Thymus (tissue), 11 donors: Measurements from ENCODE around the gene TMEM266. TPM values are rescaled to one million over a fixed set of nuclear protein-coding genes. Genes with fewer than 3 reads are reported as not detected.

Source experiments
- DNase-seq, 9 donors: peaks; one replicate each; pipeline ENCODE4 v3.0.0-alpha.2; 2013; ENCODE audit warnings: low spot score in 9 of 9, low read depth in 6 of 9, missing footprints in 1 of 9
- H3K27ac ChIP-seq, 2 donors: one replicate each; pipeline ENCODE4 v1.5.1; 2013; ENCODE audit warnings: control low read depth in 1 of 2, low read depth in 1 of 2, low read length in 1 of 2, mild to moderate bottlenecking in 1 of 2, moderate library complexity in 1 of 2
- H3K27me3 ChIP-seq, 2 donors: one replicate each; pipeline ENCODE4 v1.5.1; 2013; ENCODE audit warnings: low read length in 1 of 2; ENCODE audit not compliant: control insufficient read depth in 2 of 2, insufficient read depth in 1 of 2
- H3K36me3 ChIP-seq, 2 donors: one replicate each; pipeline ENCODE4 v1.5.1; 2013; ENCODE audit warnings: low read length in 1 of 2, mild to moderate bottlenecking in 1 of 2, moderate library complexity in 1 of 2; ENCODE audit not compliant: control insufficient read depth in 2 of 2, insufficient read depth in 2 of 2
- H3K4me1 ChIP-seq, 2 donors: one replicate each; pipeline ENCODE4 v1.5.1; 2013; ENCODE audit warnings: low read length in 2 of 2; ENCODE audit not compliant: control insufficient read depth in 2 of 2, insufficient read depth in 2 of 2
- H3K4me3 ChIP-seq, 2 donors: one replicate each; pipeline ENCODE4 v1.5.1; 2013; ENCODE audit warnings: low read length in 2 of 2, control low read depth in 1 of 2, mild to moderate bottlenecking in 1 of 2
- H3K9me3 ChIP-seq, 2 donors: one replicate each; pipeline ENCODE4 v1.5.1; 2013; ENCODE audit warnings: low read length in 1 of 2, mild to moderate bottlenecking in 1 of 2; ENCODE audit not compliant: control insufficient read depth in 2 of 2, insufficient read depth in 1 of 2
- WGBS: extraction: QIAGEN DNeasy Blood & Tissue Kit; methylation state at CpG from one replicate; pipeline ENCODE4 v1.1.7; 2013; 5-methylcytosine and 5-hydroxymethylcytosine counted together
- polyA plus RNA-seq: library from polyadenylated mRNA; stranded (reverse); fragments of 200-250 nt; gene quantifications from one replicate; pipeline ENCODE4 v1.2.3, GENCODE V29; 2013
- total RNA-seq: library from RNA; stranded (reverse); fragments of 120-200 nt; gene quantifications from one replicate; pipeline ENCODE4 v1.2.4, GENCODE V29; 2013
- donor health status: healthy.

TMEM266 gene
- total and polyA plus RNA-seq, 2 donors: 1.2 TPM

GRCh38 chr15:76062286-76062685 is 2.5 kb downstream of the TMEM266 start:
- H3K9me3 ChIP-seq: no peaks in the 10 kb centered on the region
- no peak for DNase-seq
- peaks cover 49 to 68% of the 10 kb centered on the region in 2 donors for H3K27me3 ChIP-seq
- 82% methylated on average over 3 of the region's 3 CpGs for WGBS
- peak overlapping the region in 1 of 2 donors; percentile 26 for H3K27ac ChIP-seq
- no peak overlapping the region for H3K4me3 ChIP-seq
- peaks cover 7 to 12% of the 10 kb centered on the region in 2 donors for H3K4me1 ChIP-seq
- H3K36me3 ChIP-seq: no peaks in the 10 kb centered on the region

GRCh38 chr15:76064375-76064774 is 4.6 kb downstream of the TMEM266 start:
- 93% methylated on average over 3 of the region's 3 CpGs for WGBS

GRCh38 chr15:76065245-76065644 is 5.5 kb downstream of the TMEM266 start:
- Histone ChIP-seq H3K27me3 (peaks cover 24 to 46% of the 10 kb centered on the region in 2 donors), H3K27ac (no peak overlapping the region), H3K9me3 (no peaks in the 10 kb centered on the region), H3K4me1 (peaks cover under 1% of the 10 kb centered on the region in 2 donors), H3K4me3 (no peak overlapping the region), H3K36me3 (no peaks in the 10 kb centered on the region)
- peak in 1 of 9 donors; percentile 47 for DNase-seq
- 7% methylated on average over 6 of the region's 6 CpGs for WGBS

More at GRCh38 chr15:76064375-76064774, 4.6 kb downstream of the TMEM266 start:
- H3K27ac ChIP-seq: no peak overlapping the region
- no peaks in the 10 kb centered on the region for H3K9me3 ChIP-seq
- H3K27me3 ChIP-seq: peaks cover 33 to 52% of the 10 kb centered on the region in 2 donors
- no peak for DNase-seq
- H3K4me1 ChIP-seq: peaks cover 5% of the 10 kb centered on the region in 2 donors
- H3K4me3 ChIP-seq: no peak overlapping the region
- H3K36me3 ChIP-seq: no peaks in the 10 kb centered on the region

- no peak overlapping the region for H3K4me3 ChIP-seq
- peaks cover 20 to 40% of the 10 kb centered on the region in 2 donors for H3K27me3 ChIP-seq
- H3K9me3 ChIP-seq: no peaks in the 10 kb centered on the region
- H3K4me1 ChIP-seq: no peaks in the 10 kb centered on the region
- H3K27ac ChIP-seq: no peak overlapping the region
- no peak for DNase-seq
- H3K36me3 ChIP-seq: no peaks in the 10 kb centered on the region
- WGBS: 81% methylated on average over 5 of the region's 5 CpGs
Measured at GRCh38 chr15:76065793-76066192, 6.0 kb downstream of the TMEM266 start.

- Histone ChIP-seq H3K9me3 (no peaks in the 10 kb centered on the region), H3K27me3 (peaks cover 3 to 6% of the 10 kb centered on the region in 2 donors), H3K4me3 (no peak overlapping the region), H3K36me3 (no peaks in the 10 kb centered on the region), H3K27ac (no peak overlapping the region), H3K4me1 (no peaks in the 10 kb centered on the region)
- no peak for DNase-seq
Measured at GRCh38 chr15:76070192-76070591, 10.4 kb downstream of the TMEM266 start.

- Histone ChIP-seq H3K36me3 (no peaks in the 10 kb centered on the region), H3K4me3 (no peak overlapping the region), H3K4me1 (no peaks in the 10 kb centered on the region), H3K27me3 (no peaks in the 10 kb centered on the region), H3K27ac (no peak overlapping the region), H3K9me3 (no peaks in the 10 kb centered on the region)
- DNase-seq: no peak
- WGBS: 92% methylated on average over 4 of the region's 4 CpGs
Measured at GRCh38 chr15:76070921-76071635, 11.3 kb downstream of the TMEM266 start.

GRCh38 chr15:76071806-76072205 is 12.0 kb downstream of the TMEM266 start:
- WGBS: 94% methylated on average over 7 of the region's 7 CpGs
- H3K4me1 ChIP-seq: no peaks in the 10 kb centered on the region
- no peak overlapping the region for H3K27ac ChIP-seq
- H3K36me3 ChIP-seq: no peaks in the 10 kb centered on the region
- H3K4me3 ChIP-seq: no peak overlapping the region
- H3K27me3 ChIP-seq: no peaks in the 10 kb centered on the region
- DNase-seq: no peak
- no peaks in the 10 kb centered on the region for H3K9me3 ChIP-seq

- H3K4me1 ChIP-seq: no peaks in the 10 kb centered on the region
- no peaks in the 10 kb centered on the region for H3K36me3 ChIP-seq
- H3K27me3 ChIP-seq: no peaks in the 10 kb centered on the region
- no peak overlapping the region for H3K27ac ChIP-seq
- no peak for DNase-seq
- no peaks in the 10 kb centered on the region for H3K9me3 ChIP-seq
- no peak overlapping the region for H3K4me3 ChIP-seq
- WGBS: 89% methylated on average over 2 of the region's 2 CpGs
Measured at GRCh38 chr15:76073554-76073953, 13.8 kb downstream of the TMEM266 start.

GRCh38 chr15:76075046-76075445 is 15.3 kb downstream of the TMEM266 start:
- no peak for DNase-seq
- Histone ChIP-seq H3K4me3 (no peak overlapping the region), H3K27me3 (no peaks in the 10 kb centered on the region), H3K36me3 (no peaks in the 10 kb centered on the region), H3K9me3 (no peaks in the 10 kb centered on the region), H3K27ac (no peak overlapping the region), H3K4me1 (no peaks in the 10 kb centered on the region)
